ENCODE measurements around the gene PALLD.

GRCh38 chr4:168831585-168831918, 334.7 kb downstream of the PALLD start:
- no peak for TF ChIP-seq EZH2 (IDR thresholded peaks at IDR 0.05; ENCODE audit: borderline replicate concordance, low read length)
- TF ChIP-seq CTCF (IDR thresholded peaks at IDR 0.05; ENCODE audit: low read length): no peak
